Ishikawa (cell line): ENCODE data around the gene KRT33A.

Experiments used
- FOXM1 ChIP-seq: IDR thresholded peaks from 2 replicates; pipeline ENCODE4 v1.6.1; 2012; ENCODE audit warnings: low read depth, borderline replicate concordance
- MAX ChIP-seq: IDR thresholded peaks from 2 replicates; pipeline ENCODE4 v1.6.1; 2012
- YY1 ChIP-seq: IDR thresholded peaks from 2 replicates; pipeline ENCODE4 v1.6.1; 2012; ENCODE audit warnings: low read depth

GRCh38 chr17:41393294-41393693 is 42.7 kb upstream of the KRT33A start:
- TF ChIP-seq MAX, result no peak
- no peak for TF ChIP-seq FOXM1
- no peak for TF ChIP-seq YY1
